Kidney epithelial cell (primary cell): Measurements from ENCODE around the gene UPP1. TPM values are rescaled to one million over a fixed set of nuclear protein-coding genes. Genes with fewer than 3 reads are reported as not detected.

Experiments
- DNase-seq: peaks from one replicate; pipeline ENCODE4 v3.0.0-alpha.2; 2010; ENCODE audit warnings: low read depth
- H3K27me3 ChIP-seq: 2 replicates; pipeline ENCODE4 v1.6.0; 2011; ENCODE audit warnings: low read length; ENCODE audit not compliant: control insufficient read depth, insufficient read depth
- H3K36me3 ChIP-seq: 2 replicates; pipeline ENCODE4 v1.5.1; 2011; ENCODE audit warnings: low read length; ENCODE audit not compliant: control insufficient read depth, insufficient read depth
- H3K4me3 ChIP-seq: 2 replicates; pipeline ENCODE4 v1.5.1; 2011; ENCODE audit warnings: low read depth, mild to moderate bottlenecking, control low read depth, low read length
- total RNA-seq: library from RNA; depleted of rRNA; stranded (reverse); fragments of >200 nt; gene quantifications from 2 replicates; pipeline ENCODE4 v1.2.3, GENCODE V29; 2015
- TF ChIP-seq, protein P1 (sequence below): IDR thresholded peaks from 2 replicates; pipeline ENCODE4 v1.5.1; 2011; ENCODE audit warnings: mild to moderate bottlenecking, moderate library complexity, low read length, control low read depth, inconsistent platforms; ENCODE audit not compliant: insufficient read depth, poor library complexity, severe bottlenecking

Gene UPP1
- total RNA-seq, 1 donor from 2014 or later, result 421 TPM

GRCh38 chr7:48148311-48148710, 59.2 kb downstream of the UPP1 start:
- H3K4me3 ChIP-seq, result no peak overlapping the region
- TF ChIP-seq, protein P1, sequence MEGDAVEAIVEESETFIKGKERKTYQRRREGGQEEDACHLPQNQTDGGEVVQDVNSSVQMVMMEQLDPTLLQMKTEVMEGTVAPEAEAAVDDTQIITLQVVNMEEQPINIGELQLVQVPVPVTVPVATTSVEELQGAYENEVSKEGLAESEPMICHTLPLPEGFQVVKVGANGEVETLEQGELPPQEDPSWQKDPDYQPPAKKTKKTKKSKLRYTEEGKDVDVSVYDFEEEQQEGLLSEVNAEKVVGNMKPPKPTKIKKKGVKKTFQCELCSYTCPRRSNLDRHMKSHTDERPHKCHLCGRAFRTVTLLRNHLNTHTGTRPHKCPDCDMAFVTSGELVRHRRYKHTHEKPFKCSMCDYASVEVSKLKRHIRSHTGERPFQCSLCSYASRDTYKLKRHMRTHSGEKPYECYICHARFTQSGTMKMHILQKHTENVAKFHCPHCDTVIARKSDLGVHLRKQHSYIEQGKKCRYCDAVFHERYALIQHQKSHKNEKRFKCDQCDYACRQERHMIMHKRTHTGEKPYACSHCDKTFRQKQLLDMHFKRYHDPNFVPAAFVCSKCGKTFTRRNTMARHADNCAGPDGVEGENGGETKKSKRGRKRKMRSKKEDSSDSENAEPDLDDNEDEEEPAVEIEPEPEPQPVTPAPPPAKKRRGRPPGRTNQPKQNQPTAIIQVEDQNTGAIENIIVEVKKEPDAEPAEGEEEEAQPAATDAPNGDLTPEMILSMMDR, result no peak
- no peak for DNase-seq
- no peaks in the 10 kb centered on the region for H3K36me3 ChIP-seq
- no peaks in the 10 kb centered on the region for H3K27me3 ChIP-seq

DNA sequence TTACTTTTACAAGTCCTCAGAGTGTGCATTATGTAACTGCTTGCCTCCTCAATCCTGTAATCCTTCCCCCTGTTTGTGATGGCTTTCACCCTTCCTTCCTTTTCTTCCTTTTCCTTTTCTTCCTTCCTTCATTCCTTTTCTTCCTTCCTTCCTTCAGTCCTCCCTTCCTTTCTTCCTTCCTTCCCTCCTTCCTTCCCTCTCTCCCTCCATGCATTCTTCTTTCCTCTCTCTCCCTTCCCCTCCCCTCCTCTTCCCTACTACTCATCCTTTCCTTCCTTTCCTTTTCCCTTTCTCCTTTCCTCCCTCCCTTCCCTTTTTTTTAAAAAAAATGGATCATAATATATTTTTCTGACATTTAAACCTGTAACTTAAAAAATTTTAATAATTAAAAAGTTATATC, 60.0 kb downstream of the UPP1 start:
- TF ChIP-seq, protein P1, result no peak
- DNase-seq, result no peak
- Histone ChIP-seq H3K4me3 (no peak overlapping the region), H3K27me3 (no peaks in the 10 kb centered on the region), H3K36me3 (no peaks in the 10 kb centered on the region)

DNA sequence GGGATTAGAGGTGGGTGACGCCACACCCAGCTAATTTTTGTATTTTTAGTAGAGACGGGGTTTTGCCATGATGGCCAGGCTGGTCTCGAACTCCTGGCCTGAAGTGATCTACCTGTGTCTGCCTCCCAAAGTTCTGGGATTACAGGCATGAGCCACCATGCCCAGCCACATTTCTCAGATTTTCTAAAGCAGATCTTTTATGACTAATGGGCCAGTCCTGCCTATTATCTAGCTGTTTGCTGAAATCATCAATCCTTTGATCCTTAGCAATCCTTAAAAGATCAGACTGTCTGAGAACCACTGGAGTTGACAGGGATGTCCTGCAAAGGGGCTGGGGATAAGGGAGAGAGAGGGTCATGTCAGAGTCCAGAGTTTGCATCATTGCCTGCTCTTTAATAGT, 61.0 kb downstream of the UPP1 start:
- no peak overlapping the region for H3K4me3 ChIP-seq
- TF ChIP-seq, protein P1, result no peak
- DNase-seq, result no peak
- H3K27me3 ChIP-seq, result no peaks in the 10 kb centered on the region
- no peaks in the 10 kb centered on the region for H3K36me3 ChIP-seq

DNA sequence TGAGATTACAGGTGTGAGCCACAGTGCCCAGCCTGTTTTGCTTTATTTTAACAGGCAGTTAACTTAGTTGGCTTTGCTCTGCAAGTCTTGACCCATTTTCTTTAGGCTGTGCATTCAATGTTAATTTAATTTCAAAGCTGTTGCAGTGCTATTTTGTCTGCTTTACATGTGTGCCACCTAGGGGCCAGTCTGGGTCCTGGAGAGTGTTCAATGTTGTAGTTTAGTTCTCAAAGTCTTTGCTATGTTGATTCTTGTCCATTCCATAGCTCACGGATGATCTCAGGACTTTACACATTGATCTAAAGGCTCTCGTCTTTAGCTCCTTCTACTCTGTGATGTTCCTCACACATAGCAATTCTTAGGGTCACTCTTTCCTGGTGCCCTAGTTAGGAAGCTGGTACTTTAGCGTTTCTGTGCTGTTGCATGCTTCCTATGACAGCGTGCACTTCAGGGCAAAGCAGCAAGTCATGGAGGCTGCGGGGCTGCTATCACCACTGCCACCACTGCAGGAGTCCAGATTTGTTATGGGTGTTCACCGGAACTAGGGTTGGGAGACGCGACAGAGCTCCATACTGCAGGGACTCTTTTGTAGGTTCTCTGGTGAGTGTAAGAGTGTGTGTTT, 65.8 kb downstream of the UPP1 start:
- Histone ChIP-seq H3K27me3 (no peaks in the 10 kb centered on the region), H3K36me3 (no peaks in the 10 kb centered on the region), H3K4me3 (no peak overlapping the region)
- TF ChIP-seq, protein P1, result peak; percentile 75
- no peak for DNase-seq

Other genes with a start within 250 kb of the UPP1 start
- gene PKD1L1, start 140.8 kb upstream of the UPP1 start, total RNA-seq, result 0.08 and 0.14 TPM in 2 replicates
- 12.0 and 13.4 TPM in 2 replicates for gene HUS1, start 109.7 kb upstream of the UPP1 start, total RNA-seq
- not detected in 2 replicates for gene SUN3, start 60.2 kb upstream of the UPP1 start, total RNA-seq
- 0.34 TPM in 1 of 2 replicates, not detected in the other for gene C7orf57, start 53.7 kb upstream of the UPP1 start, total RNA-seq
- 0.71 and 1.7 TPM in 2 replicates for gene ABCA13, start 82.2 kb downstream of the UPP1 start, total RNA-seq